Stimulated activated CD8-positive, alpha-beta memory T cell treated with anti-CD3 and anti-CD28 coated beads, Interleukin-12 subunit alpha, Interleukin-12 subunit beta, amount 100 ng/mL, for 24 hours (primary cell): ENCODE data around the gene ZNF467.

Source experiments
- DNase-seq: peaks from one replicate; pipeline ENCODE4 v3.0.0-alpha.2; 2020; ENCODE audit errors: extremely low read depth

The ZNF467 gene

DNA sequence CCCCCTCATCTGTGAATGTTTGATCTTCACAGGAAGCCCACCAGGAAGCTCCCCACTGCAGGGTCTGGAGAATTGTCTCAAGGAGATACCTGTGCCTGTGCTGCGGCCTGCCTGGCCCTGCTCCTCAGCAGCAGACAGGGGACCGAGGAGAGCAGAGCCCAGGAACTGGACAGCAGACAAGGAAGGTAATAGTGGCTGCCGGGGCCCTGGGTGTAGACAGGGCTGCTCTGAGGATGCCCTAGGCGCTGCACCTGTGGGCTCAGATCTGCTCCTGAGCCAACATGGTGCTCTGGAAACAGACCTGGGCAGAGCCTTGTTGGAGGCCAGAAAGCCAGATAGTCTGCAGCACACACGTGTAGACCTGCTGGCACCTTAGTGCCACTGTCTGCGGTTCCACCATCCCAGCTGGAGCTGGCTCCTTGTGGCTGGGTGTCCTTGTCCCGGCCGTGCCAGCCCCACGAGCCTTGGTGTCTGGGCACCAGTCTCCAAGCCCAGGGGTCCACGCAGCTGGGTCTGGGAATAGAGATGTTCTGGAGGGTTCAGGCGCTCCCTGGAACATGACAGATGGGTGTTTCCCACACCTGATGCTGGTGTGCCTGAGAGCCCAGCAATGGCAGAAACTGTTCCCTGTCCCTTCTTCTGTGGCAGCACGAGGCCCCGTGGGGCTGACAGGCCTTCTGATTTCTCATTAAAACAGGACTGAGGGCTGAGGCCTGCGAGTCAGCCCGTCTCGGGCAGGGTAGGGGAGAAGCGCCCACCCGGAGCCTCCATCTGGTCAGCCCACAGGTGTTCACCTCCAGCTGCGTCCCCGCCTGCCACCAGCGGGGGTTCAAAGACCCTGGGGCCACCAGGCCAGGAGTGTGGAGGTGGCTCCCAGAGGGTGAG lies 44.7 kb downstream of the ZNF467 start:
- no peak for DNase-seq

DNA sequence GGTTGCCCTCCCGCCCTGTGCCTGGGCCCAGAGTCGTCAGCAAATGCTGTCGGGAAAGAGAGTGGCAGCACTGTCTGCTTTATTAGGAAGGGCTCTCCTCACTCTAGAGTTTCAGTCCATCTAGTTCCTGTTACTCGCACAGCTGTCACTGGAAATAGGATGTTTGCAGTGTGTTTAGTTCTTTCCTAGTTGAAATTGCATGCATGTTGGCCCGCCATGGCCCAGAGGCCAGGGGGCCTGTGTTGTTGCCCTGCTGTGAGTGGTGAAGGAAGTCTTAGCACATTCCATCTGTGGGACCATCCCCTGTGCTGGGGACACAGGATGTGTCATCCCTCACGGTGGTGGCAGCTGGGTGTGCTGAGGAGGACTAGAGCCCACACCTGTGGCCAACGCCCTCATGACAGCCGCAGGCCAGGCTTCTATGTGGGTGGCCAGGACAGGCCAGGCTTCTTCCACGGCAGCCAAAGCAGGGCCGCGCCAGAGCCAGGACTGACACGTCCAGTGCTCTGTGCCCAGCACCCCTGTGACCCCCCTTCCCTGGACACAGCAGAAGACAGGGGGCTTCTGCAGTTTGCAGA lies 45.4 kb downstream of the ZNF467 start:
- no peak for DNase-seq

DNA sequence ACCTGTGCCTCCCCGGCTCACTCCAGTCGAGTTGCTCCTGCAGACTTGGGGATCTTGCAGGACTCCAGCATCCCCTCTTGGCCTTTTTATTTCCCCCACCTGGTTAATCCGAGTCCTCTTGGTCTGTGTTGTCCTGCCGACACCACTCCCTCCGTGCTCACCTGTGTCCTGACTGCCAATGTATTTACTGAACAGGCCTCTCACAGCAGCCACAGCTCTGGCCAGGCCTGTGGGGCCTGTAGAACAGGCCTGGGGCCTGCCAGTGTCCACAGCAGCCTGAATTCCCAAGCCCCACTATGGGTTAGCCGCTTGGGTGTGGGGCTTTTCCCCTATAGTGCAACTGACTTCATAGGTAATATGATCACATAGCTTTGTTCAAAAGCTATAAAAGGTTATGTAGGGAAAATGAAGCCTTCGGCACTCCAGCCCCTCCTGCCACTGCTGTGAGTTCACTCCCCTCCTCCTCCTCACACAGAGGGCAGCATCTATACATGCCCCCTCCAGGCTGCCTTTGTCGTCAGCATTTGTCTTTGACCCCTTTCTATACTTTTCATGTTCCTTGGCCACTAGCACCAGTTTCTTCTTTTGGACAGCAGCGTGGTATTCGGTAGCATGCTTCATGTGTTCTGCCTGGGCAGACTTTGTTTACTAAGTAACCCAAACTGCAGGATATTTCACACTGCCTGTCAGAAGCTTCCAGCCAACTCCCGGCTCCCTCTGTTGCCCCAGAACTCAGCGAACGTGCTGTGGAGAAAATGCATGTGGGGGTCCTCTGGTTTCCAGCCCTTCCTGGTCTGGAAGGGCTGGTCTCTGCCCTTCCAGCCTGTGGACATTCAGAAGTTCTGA lies 46.1 kb downstream of the ZNF467 start:
- no peak for DNase-seq

DNA sequence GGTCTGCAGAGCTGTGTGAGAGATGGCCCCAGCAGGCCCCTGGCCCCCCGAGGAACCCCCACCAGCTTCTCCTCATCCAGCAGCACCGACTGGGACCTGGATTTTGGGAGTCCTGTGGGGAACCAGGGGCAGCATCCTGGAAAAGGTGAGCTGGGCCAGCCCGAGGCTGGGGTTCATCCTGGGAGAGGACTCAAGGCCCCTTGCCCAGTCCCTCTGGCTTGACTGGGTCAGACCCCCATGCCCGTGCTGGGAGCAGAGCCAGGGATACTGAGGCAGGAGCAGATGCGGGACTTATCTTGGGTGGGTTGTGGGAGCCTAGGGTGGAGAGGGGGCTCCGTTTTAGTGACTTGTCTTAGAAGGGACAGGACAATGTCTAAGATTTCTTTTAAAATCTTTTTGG lies 47.5 kb downstream of the ZNF467 start:
- no peak for DNase-seq

DNA sequence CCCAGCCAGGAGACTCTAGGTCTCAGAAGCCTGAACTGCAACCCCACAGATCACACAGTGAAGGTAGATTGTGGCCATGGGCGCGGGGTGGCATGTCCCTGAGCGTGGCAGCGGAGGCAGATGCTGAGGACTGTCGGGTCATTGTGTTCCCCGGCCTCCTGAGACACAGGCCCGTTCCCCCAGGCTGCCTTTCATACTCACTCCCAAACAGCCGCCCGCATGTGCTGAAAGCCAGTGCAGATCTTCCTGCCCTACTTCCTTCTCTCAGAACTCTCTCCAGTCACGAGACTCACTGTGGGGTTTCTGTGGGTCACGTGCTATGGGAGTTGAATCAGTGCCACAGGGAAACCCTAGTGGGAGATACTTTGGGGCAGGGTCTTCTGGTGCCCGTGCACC lies 48.0 kb downstream of the ZNF467 start:
- DNase-seq, result no peak

DNA sequence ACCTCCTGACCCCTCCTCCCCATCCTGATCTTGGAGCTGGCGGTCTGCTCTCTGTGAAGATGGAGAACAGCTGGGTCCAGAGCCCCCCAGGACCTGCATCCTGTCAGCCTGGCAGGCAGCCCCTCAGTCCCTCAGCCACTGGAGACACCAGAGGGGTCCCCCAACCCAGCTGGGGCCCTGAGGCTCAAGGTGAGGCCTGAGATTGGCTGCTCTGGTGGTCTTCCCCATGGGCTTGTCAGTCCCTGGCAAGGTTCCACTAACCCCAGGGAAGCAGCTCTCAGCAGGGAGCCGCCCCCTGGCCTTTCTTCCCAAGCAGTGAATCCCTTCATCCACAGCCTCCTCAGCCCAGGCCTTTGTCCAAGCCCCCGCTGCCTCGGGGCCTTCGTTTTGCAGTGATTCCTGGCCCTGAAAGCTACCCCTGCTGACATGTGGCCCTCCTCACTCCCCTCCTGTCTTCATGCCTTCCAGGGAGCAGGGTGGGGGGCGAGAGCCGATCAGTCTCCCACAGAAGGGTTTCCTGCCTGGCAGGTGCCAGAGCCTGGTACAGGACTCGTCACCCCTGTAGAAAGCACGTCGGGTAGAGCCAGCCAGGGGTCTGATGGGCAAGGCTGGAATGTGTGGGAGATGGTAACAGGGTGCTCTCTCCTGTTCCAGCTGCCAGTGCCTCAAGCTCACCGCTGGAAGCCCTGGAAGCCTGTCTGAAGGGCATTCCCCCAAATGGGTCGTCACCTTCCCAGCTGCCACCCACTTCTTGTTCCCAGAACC lies 48.5 kb downstream of the ZNF467 start:
- no peak for DNase-seq

GRCh38 chr7:149723795-149724495 lies 49.4 kb downstream of the ZNF467 start:
- no peak for DNase-seq

DNA sequence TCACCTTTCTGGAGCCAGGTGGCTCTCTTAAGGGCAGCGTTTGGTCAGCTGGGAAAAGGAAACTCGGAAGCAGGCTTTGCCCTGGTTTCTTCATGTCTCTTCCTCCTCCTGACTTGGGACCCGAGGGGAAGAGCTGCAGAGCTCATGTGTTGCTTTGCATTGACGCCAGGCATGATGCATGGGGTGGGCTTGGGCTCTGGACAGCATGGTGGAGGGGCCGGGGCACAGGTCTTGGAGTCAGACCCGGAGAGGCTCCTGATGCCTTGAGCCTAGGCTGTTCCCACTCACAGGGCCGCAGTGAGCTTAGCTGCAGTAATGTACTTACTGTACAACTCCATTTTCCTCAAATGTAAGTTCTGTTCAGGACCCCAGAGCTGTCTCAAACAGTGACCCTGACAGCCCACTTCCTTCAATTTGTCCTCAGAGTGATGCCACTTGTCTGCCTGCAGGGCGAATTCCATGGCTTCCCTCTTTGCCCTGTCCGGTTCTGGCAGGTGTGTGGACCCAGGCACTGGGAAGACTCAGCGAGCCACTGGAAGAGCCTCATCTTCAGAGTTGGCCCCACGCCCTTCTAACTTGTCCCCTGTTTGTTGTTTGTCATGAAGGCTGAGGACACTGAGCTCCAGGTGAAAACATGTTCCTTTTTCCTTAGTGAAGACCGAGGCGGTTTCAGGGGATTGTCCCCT lies 50.2 kb downstream of the ZNF467 start:
- no peak for DNase-seq

- DNase-seq, result no peak
These were observed 50.9 kb downstream of the ZNF467 start for GRCh38 chr7:149722356-149722957.

- no peak for DNase-seq
These were observed 52.2 kb downstream of the ZNF467 start for GRCh38 chr7:149721084-149721601.

DNA sequence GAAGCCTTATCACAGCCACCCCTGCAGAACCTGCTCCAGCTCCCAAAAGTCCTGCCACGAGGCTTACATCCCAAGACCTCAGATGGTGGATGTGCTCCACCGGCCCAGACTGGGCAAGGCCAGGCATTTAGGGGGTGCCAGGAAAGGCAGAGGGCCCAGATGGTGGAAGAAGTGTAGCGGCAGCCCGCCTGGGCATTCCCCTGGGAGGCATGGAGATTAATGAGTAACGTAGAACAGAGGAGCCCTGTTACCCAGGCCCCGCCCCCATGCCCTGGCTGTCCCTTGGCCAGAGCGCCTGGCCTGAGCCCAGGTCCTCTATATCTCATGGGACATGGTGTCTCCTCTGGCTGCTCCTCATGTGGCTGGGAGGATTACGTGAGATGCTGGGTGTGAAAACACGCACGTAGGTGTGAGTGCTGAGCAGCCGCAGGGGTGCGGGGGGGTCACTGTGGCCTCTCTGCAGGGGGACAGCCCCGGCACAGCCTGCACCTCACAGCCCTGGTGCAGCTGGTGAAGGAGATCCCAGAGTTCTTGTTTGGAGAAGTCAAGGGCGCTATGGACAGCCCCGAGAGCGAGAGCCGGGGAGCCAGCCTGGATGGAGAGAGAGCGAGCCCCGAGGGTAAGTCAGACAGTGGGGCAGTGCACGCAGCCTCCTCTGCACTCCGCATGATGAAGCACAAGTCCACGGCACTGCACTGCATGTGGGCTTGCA lies 52.9 kb downstream of the ZNF467 start:
- DNase-seq, result no peak

DNA sequence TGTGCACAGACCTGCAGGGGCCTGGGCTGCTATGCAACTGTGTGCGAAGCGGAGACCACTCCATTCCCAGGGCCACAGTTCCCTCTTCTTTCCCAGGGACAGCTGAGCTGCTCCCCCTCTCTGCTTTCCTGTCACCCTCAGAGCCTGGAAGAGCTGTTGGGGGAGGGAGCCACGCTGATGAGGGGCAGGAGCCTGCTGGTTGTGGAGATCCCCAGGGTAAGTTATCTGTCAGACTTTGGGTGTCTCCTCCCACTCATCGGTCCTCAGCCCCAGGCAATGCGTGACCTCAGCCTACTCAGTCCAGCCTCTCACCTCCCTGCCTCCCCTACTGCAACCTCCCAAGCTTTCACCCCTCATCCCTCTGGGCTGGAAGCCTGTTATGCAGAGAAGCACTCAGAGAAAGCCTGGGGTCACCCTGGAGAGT lies 53.5 kb downstream of the ZNF467 start:
- DNase-seq, result no peak

DNA sequence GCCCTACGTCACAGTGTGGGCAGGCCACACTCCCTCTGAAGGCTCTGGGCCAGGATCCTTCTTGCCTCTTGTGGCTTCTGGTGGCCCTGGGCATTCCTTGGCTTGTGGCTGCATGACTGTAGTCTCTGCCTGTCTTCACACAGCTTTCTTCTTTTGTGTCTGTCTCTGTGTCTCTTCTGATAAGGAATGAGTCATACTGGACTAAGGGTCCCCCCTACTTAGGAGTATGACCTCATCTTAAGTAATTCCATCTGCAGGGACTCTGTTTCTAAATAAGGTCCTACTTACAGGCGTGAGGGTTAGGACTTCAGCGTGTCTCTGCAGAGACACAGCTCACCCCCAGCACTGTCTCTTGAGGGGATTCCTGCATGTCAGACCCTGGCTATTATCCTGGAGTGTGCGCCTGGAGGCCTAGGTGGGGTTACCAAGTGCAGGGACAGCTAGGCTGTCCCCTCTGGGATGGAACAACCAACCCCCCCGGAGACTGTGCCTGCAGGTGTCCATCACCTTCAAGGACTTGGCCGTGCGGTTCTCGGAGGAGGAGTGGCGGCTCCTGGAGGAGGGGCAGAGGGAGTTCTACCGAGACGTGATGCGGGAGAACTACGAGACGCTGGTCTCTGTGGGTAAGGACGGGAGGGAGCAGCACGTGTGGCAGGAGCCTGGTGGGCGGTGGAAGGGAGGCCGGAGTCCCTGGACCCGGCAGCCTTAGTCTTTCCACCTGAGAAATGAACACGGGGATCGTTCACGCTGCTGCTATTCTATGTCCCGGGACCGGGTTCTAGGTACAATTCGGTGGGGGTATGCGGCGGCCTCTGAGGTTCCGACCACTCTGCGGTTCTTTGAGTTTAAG lies 54.1 kb downstream of the ZNF467 start:
- no peak for DNase-seq

GRCh38 chr7:149718730-149719049 lies 54.7 kb downstream of the ZNF467 start:
- no peak for DNase-seq

- DNase-seq, result no peak
These were observed 55.9 kb downstream of the ZNF467 start for GRCh38 chr7:149717481-149717880.

GRCh38 chr7:149716932-149717307 lies 56.5 kb downstream of the ZNF467 start:
- no peak for DNase-seq

DNA sequence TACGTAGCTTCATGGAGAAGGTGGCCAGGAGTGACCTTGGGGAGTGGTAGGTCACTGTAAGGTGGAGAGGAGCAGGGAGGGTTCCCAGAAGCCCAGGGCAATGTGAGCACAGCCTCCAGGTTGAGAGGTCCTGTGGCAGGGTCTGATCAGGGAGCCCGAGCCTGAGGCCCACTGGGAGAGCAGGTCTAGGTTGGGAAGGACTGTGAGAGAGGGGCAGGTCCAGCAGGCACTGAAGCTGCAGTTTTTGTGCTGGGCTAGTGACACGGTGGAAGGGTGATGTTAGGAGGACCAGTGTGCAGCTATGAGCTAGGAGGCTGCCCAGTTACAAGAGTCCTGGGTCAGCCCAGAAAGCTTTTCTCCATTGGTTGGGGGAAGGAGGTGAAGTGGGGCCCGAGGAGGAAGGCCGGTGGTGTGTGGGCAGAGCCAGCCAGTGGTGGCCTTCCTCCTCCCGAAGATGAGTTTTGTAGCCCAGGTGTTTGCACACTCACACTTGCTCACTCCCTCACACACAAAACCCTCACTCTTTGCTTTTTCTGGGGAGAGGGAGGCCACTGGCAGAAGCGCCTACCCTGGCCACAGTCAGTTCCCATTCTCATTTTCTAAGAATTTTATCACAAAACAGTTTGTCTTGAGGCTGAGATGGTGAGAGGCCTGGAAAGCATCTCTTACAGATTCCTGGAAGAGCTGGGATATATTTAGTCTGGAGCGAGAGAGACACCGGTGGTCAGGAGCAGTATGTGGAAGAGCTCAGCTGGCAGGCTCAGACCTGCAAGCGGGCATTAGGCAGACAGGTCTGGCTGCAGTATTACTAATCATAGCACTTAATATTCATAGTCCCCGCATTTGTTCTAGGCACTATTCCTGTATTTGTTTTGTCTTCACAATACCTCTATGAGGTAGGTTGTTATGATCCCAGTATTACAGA lies 57.1 kb downstream of the ZNF467 start:
- no peak for DNase-seq
